Suprapubic skin (tissue), 4 donors: Measurements from ENCODE around the gene METTL1.

Experiments
- POLR2A ChIP-seq, 2 donors: fragments of 450-650 bp; IDR thresholded peaks; one replicate each; pipeline ENCODE4 v1.6.1; 2017; ENCODE audit warnings: antibody characterized with exemption in 2 of 2, mild to moderate bottlenecking in 2 of 2, moderate library complexity in 2 of 2
- POLR2AphosphoS5 ChIP-seq, 3 donors: sonication (generic); formaldehyde crosslinking; IDR thresholded peaks; one replicate each; pipeline ENCODE4 v1.6.1; 2017; ENCODE audit warnings: antibody characterized with exemption in 3 of 3
- TF ChIP-seq, protein P1 (sequence below), 2 donors: fragments of 200-600 bp in 1 of 2; fragments of 450-650 bp in 1 of 2; sonication (generic) in 1 of 2; IDR thresholded peaks; one replicate each; pipeline ENCODE4 v1.5.1; 2016 to 2019; ENCODE audit warnings: antibody characterized with exemption in 2 of 2, mild to moderate bottlenecking in 1 of 2, moderate library complexity in 1 of 2

- TF ChIP-seq, protein P1, sequence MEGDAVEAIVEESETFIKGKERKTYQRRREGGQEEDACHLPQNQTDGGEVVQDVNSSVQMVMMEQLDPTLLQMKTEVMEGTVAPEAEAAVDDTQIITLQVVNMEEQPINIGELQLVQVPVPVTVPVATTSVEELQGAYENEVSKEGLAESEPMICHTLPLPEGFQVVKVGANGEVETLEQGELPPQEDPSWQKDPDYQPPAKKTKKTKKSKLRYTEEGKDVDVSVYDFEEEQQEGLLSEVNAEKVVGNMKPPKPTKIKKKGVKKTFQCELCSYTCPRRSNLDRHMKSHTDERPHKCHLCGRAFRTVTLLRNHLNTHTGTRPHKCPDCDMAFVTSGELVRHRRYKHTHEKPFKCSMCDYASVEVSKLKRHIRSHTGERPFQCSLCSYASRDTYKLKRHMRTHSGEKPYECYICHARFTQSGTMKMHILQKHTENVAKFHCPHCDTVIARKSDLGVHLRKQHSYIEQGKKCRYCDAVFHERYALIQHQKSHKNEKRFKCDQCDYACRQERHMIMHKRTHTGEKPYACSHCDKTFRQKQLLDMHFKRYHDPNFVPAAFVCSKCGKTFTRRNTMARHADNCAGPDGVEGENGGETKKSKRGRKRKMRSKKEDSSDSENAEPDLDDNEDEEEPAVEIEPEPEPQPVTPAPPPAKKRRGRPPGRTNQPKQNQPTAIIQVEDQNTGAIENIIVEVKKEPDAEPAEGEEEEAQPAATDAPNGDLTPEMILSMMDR (IDR thresholded peaks at IDR 0.05) = no peak
- TF ChIP-seq POLR2A (IDR thresholded peaks at IDR 0.05) (no peak), POLR2AphosphoS5 (IDR thresholded peaks at IDR 0.05) (no peak)
These were observed 7.3 kb downstream of the METTL1 start for GRCh38 chr12:57764662-57765002.
